H1 (cell line): Measurements from ENCODE around the gene AUH. TPM values are rescaled to one million over a fixed set of nuclear protein-coding genes. Genes with fewer than 3 reads are reported as not detected.

Source experiments
- CTCF ChIA-PET: fragments of 300-600 bp; sonication (Branson Sonifier 250); formaldehyde crosslinking; loops from one replicate; lab custom pipeline; 2021; ENCODE audit not compliant: partially characterized antibody; lab: Charles Lee
- POLR2A ChIA-PET: fragments of 300-600 bp; sonication (Branson Sonifier 250); formaldehyde crosslinking; loops from one replicate; lab custom pipeline; 2021; ENCODE audit warnings: inconsistent platforms; ENCODE audit not compliant: partially characterized antibody; lab: Charles Lee
- DNase-seq, 2 experiments: peaks; one replicate each; pipeline versions ENCODE4 v3.0.0 to v3.0.0-alpha.2; 2010 to 2022; ENCODE audit warnings: low spot score in 2 of 2, low read depth in 1 of 2, mixed read lengths in 1 of 2
- FAIRE-seq: peaks from 2 replicates; lab custom pipeline; 2011; peaks lifted over from hg19 to GRCh38; lab: Jason Lieb, UNC
- H2AFZ ChIP-seq: 2 replicates; pipeline ENCODE4 v1.8.1; 2012; ENCODE audit warnings: low read length, inconsistent platforms
- H2AK5ac ChIP-seq: 2 replicates; pipeline ENCODE4 v1.6.1; 2013; ENCODE audit warnings: low read depth, low read length
- H2BK120ac ChIP-seq: replicated peaks from 2 replicates; pipeline ENCODE3; 2013; ENCODE audit warnings: low read depth, low read length, inconsistent platforms
- H2BK12ac ChIP-seq: 2 replicates; pipeline ENCODE4 v1.6.1; 2013; ENCODE audit warnings: low read depth, low read length
- H2BK15ac ChIP-seq: 2 replicates; pipeline ENCODE4 v1.6.1; 2013; ENCODE audit warnings: low read length
- H2BK20ac ChIP-seq: 2 replicates; pipeline ENCODE4 v1.6.1; 2013; ENCODE audit warnings: low read length
- H2BK5ac ChIP-seq: 2 replicates; pipeline ENCODE4 v1.6.1; 2013; ENCODE audit warnings: low read depth, low read length
- H3K14ac ChIP-seq: 2 replicates; pipeline ENCODE4 v1.6.1; 2013; ENCODE audit warnings: inconsistent platforms; ENCODE audit not compliant: insufficient read length
- H3K18ac ChIP-seq: 2 replicates; pipeline ENCODE4 v1.6.1; 2013; ENCODE audit warnings: low read length; ENCODE audit errors: extremely low read depth
- H3K23ac ChIP-seq: 2 replicates; pipeline ENCODE4 v1.6.1; 2013; ENCODE audit warnings: inconsistent platforms; ENCODE audit not compliant: insufficient read length
- H3K23me2 ChIP-seq: 2 replicates; pipeline ENCODE4 v1.6.1; 2013; ENCODE audit warnings: low read depth, low read length
- H3K27ac ChIP-seq: 2 replicates; pipeline ENCODE4 v1.6.1; 2011; ENCODE audit warnings: low read depth, low read length, inconsistent platforms
- H3K27me3 ChIP-seq, 4 experiments: replicated peaks in 1 of 4; 1 replicate in 1 of 4; 2 replicates in 3 of 4; pipeline versions ENCODE4 v1.6.1 to v1.8.1; 2011 to 2013; ENCODE audit warnings: low read length in 3 of 4, mild to moderate bottlenecking in 3 of 4, inconsistent platforms in 2 of 4, mixed read lengths in 2 of 4, moderate library complexity in 1 of 4; ENCODE audit not compliant: control insufficient read depth in 3 of 4, insufficient read depth in 3 of 4; ENCODE audit errors: extremely low read depth in 1 of 4
- H3K36me3 ChIP-seq, 4 experiments: 2 replicates each; pipeline versions ENCODE4 v1.6.1 to v1.8.1; 2011 to 2013; ENCODE audit warnings: mild to moderate bottlenecking in 4 of 4, low read length in 3 of 4, moderate library complexity in 2 of 4, control low read depth in 1 of 4, inconsistent platforms in 1 of 4; ENCODE audit not compliant: insufficient read depth in 4 of 4, control insufficient read depth in 2 of 4
- H3K4ac ChIP-seq: replicated peaks from 2 replicates; pipeline ENCODE3; 2013; ENCODE audit warnings: low read length, low read depth, mixed read lengths, inconsistent platforms; ENCODE audit not compliant: insufficient read length
- H3K4me1 ChIP-seq, 4 experiments: replicated peaks in 1 of 4; 1 replicate in 1 of 4; 2 replicates in 3 of 4; pipeline versions ENCODE4 v1.6.1 to v1.8.1; 2011 to 2013; ENCODE audit warnings: low read length in 3 of 4, inconsistent platforms in 2 of 4, mixed read lengths in 1 of 4; ENCODE audit not compliant: insufficient read depth in 4 of 4, control insufficient read depth in 3 of 4
- H3K4me2 ChIP-seq, 2 experiments: 2 replicates each; pipeline versions ENCODE4 v1.6.1 to v1.8.1; 2011 to 2013; ENCODE audit warnings: low read depth in 2 of 2, low read length in 2 of 2, control low read depth in 1 of 2, inconsistent platforms in 1 of 2, mild to moderate bottlenecking in 1 of 2; ENCODE audit not compliant: insufficient read depth in 1 of 2
- H3K4me3 ChIP-seq, 4 experiments: fragments of 200-600, 300-600 bp in 1 of 4; sonication (generic), shearing (Covaris generic), sonication (Bioruptor Twin) in 1 of 4; 2 replicates each; pipeline versions ENCODE4 v1.5.1 to v1.8.1; 2011 to 2016; ENCODE audit warnings: low read length in 4 of 4, low read depth in 3 of 4, control low read depth in 2 of 4, inconsistent platforms in 2 of 4, mild to moderate bottlenecking in 2 of 4, mixed read lengths in 1 of 4, moderate library complexity in 1 of 4; ENCODE audit not compliant: insufficient read depth in 2 of 4; ENCODE audit errors: extremely low read depth in 1 of 4
- H3K56ac ChIP-seq: replicated peaks from 2 replicates; pipeline ENCODE3; 2013; ENCODE audit warnings: low read depth, mild to moderate bottlenecking, mixed read lengths, low read length, inconsistent platforms; ENCODE audit not compliant: insufficient read length
- H3K79me1 ChIP-seq: 2 replicates; pipeline ENCODE4 v1.6.1; 2013; ENCODE audit warnings: low read depth, low read length, control low read depth
- H3K79me2 ChIP-seq, 2 experiments: 2 replicates each; pipeline versions ENCODE4 v1.6.1 to v1.8.1; 2012 to 2013; ENCODE audit warnings: low read length in 2 of 2, mild to moderate bottlenecking in 2 of 2, inconsistent platforms in 1 of 2; ENCODE audit not compliant: insufficient read depth in 2 of 2, control insufficient read depth in 1 of 2
- H3K9ac ChIP-seq, 4 experiments: replicated peaks in 1 of 4; 1 replicate in 1 of 4; 2 replicates in 3 of 4; pipeline versions ENCODE4 v1.6.1 to v1.8.1; 2011 to 2013; ENCODE audit warnings: low read depth in 3 of 4, low read length in 3 of 4, control low read depth in 2 of 4, mild to moderate bottlenecking in 2 of 4, moderate library complexity in 2 of 4, inconsistent platforms in 1 of 4; ENCODE audit errors: extremely low read depth in 1 of 4
- H3K9me3 ChIP-seq, 2 experiments: 2 replicates each; pipeline versions ENCODE4 v1.6.1 to v1.8.1; 2012 to 2013; ENCODE audit warnings: mild to moderate bottlenecking in 2 of 2, moderate library complexity in 2 of 2, control low read depth in 1 of 2, inconsistent platforms in 1 of 2, low read depth in 1 of 2, low read length in 1 of 2, mixed read lengths in 1 of 2; ENCODE audit not compliant: insufficient read depth in 2 of 2
- H4K20me1 ChIP-seq, 2 experiments: replicated peaks in 1 of 2; 2 replicates each; pipeline versions ENCODE3 to v1.8.1; 2011 to 2013; ENCODE audit warnings: inconsistent platforms in 2 of 2, low read length in 2 of 2, mild to moderate bottlenecking in 1 of 2; ENCODE audit not compliant: insufficient read depth in 2 of 2, control insufficient read depth in 1 of 2
- H4K5ac ChIP-seq: 2 replicates; pipeline ENCODE4 v1.6.1; 2013; ENCODE audit warnings: low read length, low read depth, mixed read lengths, inconsistent platforms; ENCODE audit not compliant: insufficient read length
- H4K8ac ChIP-seq: 2 replicates; pipeline ENCODE4 v1.8.0; 2013; ENCODE audit warnings: mild to moderate bottlenecking, moderate library complexity, low read length, inconsistent platforms; ENCODE audit not compliant: insufficient read depth; ENCODE audit errors: extremely low read depth
- H4K91ac ChIP-seq: replicated peaks from 2 replicates; pipeline ENCODE3; 2013; ENCODE audit warnings: low read length, mixed read lengths, inconsistent platforms; ENCODE audit not compliant: insufficient read length
- WGBS, 2 experiments: shearing (Covaris generic) in 1 of 2; methylation state at CpG; one replicate each; pipeline versions ENCODE4 v1.1.6 to v1.1.7; 2013 to 2015; ENCODE audit warnings: low lambda C conversion rate in 2 of 2, mixed read lengths in 2 of 2, inconsistent platforms in 1 of 2, low coverage in 1 of 2, missing lambda C conversion rate in 1 of 2; ENCODE audit not compliant: insufficient replicate concordance in 2 of 2, insufficient coverage in 1 of 2, insufficient read length in 1 of 2; ENCODE audit errors: extremely low coverage in 1 of 2, missing lambda C conversion rate in 1 of 2; 5-methylcytosine and 5-hydroxymethylcytosine counted together
- polyA plus RNA-seq, 7 experiments: library from polyadenylated mRNA; depleted of rRNA in 3 of 7; stranded (reverse) in 5 of 7; unstranded in 2 of 7; fragments of >200 nt in 5 of 7; fragments of 200-250 nt in 2 of 7; gene quantifications; 1 replicate in 5 of 7; 2 replicates in 1 of 7; 4 replicates in 1 of 7; pipeline versions ENCODE4 v1.2.1 to v1.2.3, GENCODE V29; 2011 to 2013; ENCODE audit warnings: missing spikeins in 2 of 7, mixed read lengths in 2 of 7
- total RNA-seq: library from RNA; stranded (reverse); fragmentation: NEBNext Ultra II Directional; extraction: Animal tissue kit (Norgen Biotek cat#: 25700); gene quantifications from 2 replicates; pipeline ENCODE4 v1.2.1, GENCODE V29; 2021

AUH gene
- total and polyA plus RNA-seq, 2 of the 8 experiments (the other 6 are each of a cell fraction or from before 2014, with no cell fraction given), result 5.8 to 21.9 TPM

DNA sequence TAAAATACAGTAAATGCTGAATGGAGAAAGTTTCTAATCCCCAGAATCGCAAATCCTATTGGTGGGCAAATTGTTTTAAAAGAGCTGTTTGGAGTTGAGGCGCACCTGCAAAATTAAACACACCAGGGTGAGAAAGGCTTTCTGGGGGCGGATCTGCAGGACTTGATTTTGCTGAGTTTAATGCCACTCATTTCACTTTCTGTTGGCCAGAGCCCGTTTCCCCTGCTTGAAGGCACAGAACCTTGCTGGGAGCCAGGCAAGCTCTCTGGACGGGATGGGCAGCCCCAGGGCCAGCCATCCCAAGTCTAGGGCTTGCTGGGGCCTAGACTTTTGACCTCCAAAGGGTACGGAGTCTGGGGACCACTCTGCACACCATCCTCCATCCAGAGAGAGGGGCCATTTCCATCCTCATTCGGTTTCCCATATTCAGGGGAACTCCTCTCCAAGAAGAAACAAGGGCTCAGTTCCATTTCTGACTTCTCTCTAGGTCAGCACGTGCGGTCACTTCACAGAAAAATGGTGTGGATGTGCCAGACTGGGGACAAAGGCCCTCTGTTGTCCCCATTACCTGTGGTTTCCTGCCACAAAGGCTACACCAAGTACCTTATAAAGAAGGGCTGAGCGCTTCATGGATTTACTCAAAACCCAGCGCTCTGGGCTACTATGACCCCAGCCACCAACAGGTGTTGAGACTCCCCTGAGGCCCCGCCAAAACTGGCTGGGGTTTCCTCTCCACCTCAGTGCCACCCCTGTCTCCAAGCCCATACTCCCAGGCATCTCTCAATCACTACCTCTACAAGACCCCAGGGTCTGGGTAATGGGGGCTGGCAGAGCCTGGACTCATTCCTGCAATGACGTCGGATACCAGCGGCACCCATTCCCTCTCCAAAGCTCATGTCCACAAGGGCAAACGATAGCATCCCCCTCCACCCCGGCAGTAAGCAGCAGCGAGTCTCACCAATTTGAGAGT, 170.0 kb downstream of the AUH start:
- no peak overlapping the region for H2BK5ac ChIP-seq
- ChIA-PET CTCF (interaction anchor here (0.6 to 1.7 kb wide), 13 partner anchors 8 to 266 kb away, joined by 3 to 7 read pairs (median 3); no protein-coding TSS in a partner anchor), POLR2A (interaction anchor here (0.7 kb wide), 1 partner anchor 111 kb away, joined by 3 read pairs; no protein-coding TSS in a partner anchor)
- H2BK15ac ChIP-seq, result no peak overlapping the region
- no peak overlapping the region for H3K4me3 ChIP-seq
- DNase-seq (peak in 1 of 2 experiments; percentile 38), FAIRE-seq (no peak)
- no peaks in the 10 kb centered on the region for H3K36me3 ChIP-seq
- no peak overlapping the region for H2BK120ac ChIP-seq
- no peak overlapping the region for H3K14ac ChIP-seq
- H2BK20ac ChIP-seq, result no peak overlapping the region
- no peak overlapping the region for H2AK5ac ChIP-seq
- WGBS, 2 experiments, result 89% methylated on average over 18 of the region's 18 CpGs; no CpG with 5 or more reads in 1 of the 2 experiments
- H3K18ac ChIP-seq, result no peak overlapping the region
- H2BK12ac ChIP-seq, result no peak overlapping the region
- no peak overlapping the region for H4K5ac ChIP-seq
- H3K23me2 ChIP-seq, result peaks cover 10% of the 10 kb centered on the region; the same call in 1 of the 2 replicates
- no peaks in the 10 kb centered on the region for H3K79me1 ChIP-seq
- H3K27me3 ChIP-seq, result peaks cover 2 to 28% (median 22%) of the 10 kb centered on the region in 4 experiments
- no peak overlapping the region; the same call in 1 of the 2 replicates for H4K8ac ChIP-seq
- no peak overlapping the region; a peak in 1 of 4 replicates for H3K4me2 ChIP-seq
- no peak overlapping the region for H3K27ac ChIP-seq
- H3K23ac ChIP-seq, result no peak overlapping the region
- H3K9ac ChIP-seq, result no peak overlapping the region
- no peaks in the 10 kb centered on the region for H4K20me1 ChIP-seq
- H3K4me1 ChIP-seq, result peaks cover 0 to 3% (median 0%) of the 10 kb centered on the region in 4 experiments; a peak in 3 of 7 replicates
- peaks cover 2 to 3% of the 10 kb centered on the region in 2 experiments; a peak in 1 of 4 replicates for H3K9me3 ChIP-seq
- H3K4ac ChIP-seq, result no peak overlapping the region
- H3K56ac ChIP-seq, result no peak overlapping the region
- no peak overlapping the region for H2AFZ ChIP-seq
- H4K91ac ChIP-seq, result no peak overlapping the region
- H3K79me2 ChIP-seq, result no peaks in the 10 kb centered on the region
